GM12878 (cell line): Measurements from ENCODE around the gene ARL15. TPM values are rescaled to one million over a fixed set of nuclear protein-coding genes. Genes with fewer than 3 reads are reported as not detected.

Experiments used
- ATAC-seq: fragments of 200-7000 bp; cut with Tn5 transposase; 3 replicates; pipeline ENCODE4 v1.9.1; 2020; ENCODE audit warnings: mild to moderate bottlenecking, moderate library complexity
- BruUV-seq: library from RNA; stranded (reverse); fragments of 400-500 nt; replicated peaks from 2 replicates; lab custom pipeline; 2021; lab: Mats Ljungman, UMichigan
- CTCF ChIA-PET: fragments of 300-600 bp; sonication (Branson Sonifier 250); formaldehyde crosslinking; extraction: SDS; loops from one replicate; lab custom pipeline; 2021; ENCODE audit warnings: inconsistent platforms; lab: Yijun Ruan, JAX
- POLR2A ChIA-PET: fragments of 350-600 bp; formaldehyde crosslinking; extraction: SDS; loops from one replicate; lab custom pipeline; 2021; ENCODE audit warnings: inconsistent platforms; lab: Charles Lee
- RAD21 ChIA-PET: fragments of 300-600 bp; sonication (Branson Sonifier 250); formaldehyde crosslinking; loops from one replicate; lab custom pipeline; 2023; ENCODE audit warnings: antibody characterized with exemption; ENCODE audit not compliant: unreplicated experiment; lab: Charles Lee
- SMC1A ChIA-PET: fragments of 300-600 bp; sonication (Branson Sonifier 250); formaldehyde crosslinking; loops from one replicate; lab custom pipeline; 2023; ENCODE audit not compliant: unreplicated experiment, uncharacterized antibody; lab: Charles Lee
- DNase-seq: peaks from one replicate; pipeline ENCODE4 v3.0.0-alpha.2; 2011; ENCODE audit warnings: low read depth, low spot score
- FAIRE-seq: peaks from 3 replicates; lab custom pipeline; 2011; peaks lifted over from hg19 to GRCh38; lab: Jason Lieb, UNC
- H2AFZ ChIP-seq: 2 replicates; pipeline ENCODE4 v1.6.0; 2011; ENCODE audit warnings: low read depth, low read length, control low read depth; ENCODE audit not compliant: control insufficient read depth
- H3K27ac ChIP-seq: 2 replicates; pipeline ENCODE4 v1.5.1; 2011; ENCODE audit warnings: control low read depth; ENCODE audit not compliant: control insufficient read depth, insufficient read depth
- H3K27me3 ChIP-seq, 2 experiments: replicated peaks in 1 of 2; 2 replicates each; pipeline versions ENCODE4 v1.6.0 to v1.6.1; 2011; ENCODE audit warnings: low read length in 1 of 2; ENCODE audit not compliant: control insufficient read depth in 2 of 2, insufficient read depth in 2 of 2
- H3K36me3 ChIP-seq, 2 experiments: 2 replicates each; pipeline ENCODE4 v1.5.1; 2011; ENCODE audit warnings: low read length in 1 of 2; ENCODE audit not compliant: control insufficient read depth in 2 of 2, insufficient read depth in 2 of 2
- H3K4me1 ChIP-seq: 2 replicates; pipeline ENCODE4 v1.6.1; 2011; ENCODE audit warnings: mild to moderate bottlenecking, low read length, moderate library complexity, mixed read lengths; ENCODE audit not compliant: control insufficient read depth, insufficient read depth
- H3K4me2 ChIP-seq: 2 replicates; pipeline ENCODE4 v1.6.0; 2011; ENCODE audit warnings: control low read depth; ENCODE audit not compliant: control insufficient read depth, insufficient read depth
- H3K4me3 ChIP-seq: fragments of 200-600 bp; sonication (generic); 2 replicates; pipeline ENCODE4 v1.5.1; 2016
- H3K79me2 ChIP-seq: 2 replicates; pipeline ENCODE4 v1.6.0; 2011; ENCODE audit warnings: low read length; ENCODE audit not compliant: control insufficient read depth, insufficient read depth
- H3K9ac ChIP-seq: 2 replicates; pipeline ENCODE4 v1.8.0; 2011; ENCODE audit warnings: low read length, control low read depth, mixed read lengths; ENCODE audit not compliant: control insufficient read depth, insufficient read depth
- H3K9me3 ChIP-seq: replicated peaks from 3 replicates; pipeline ENCODE4 v1.5.1; 2011; ENCODE audit warnings: mild to moderate bottlenecking, low read length; ENCODE audit not compliant: control insufficient read depth, insufficient read depth
- H4K20me1 ChIP-seq: 2 replicates; pipeline ENCODE4 v1.6.0; 2011; ENCODE audit not compliant: control insufficient read depth, insufficient read depth
- ATF3 ChIP-seq: IDR thresholded peaks from 2 replicates; pipeline ENCODE4 v1.6.1; 2011; ENCODE audit warnings: low read depth, mild to moderate bottlenecking, low read length, moderate library complexity, borderline replicate concordance; ENCODE audit errors: extremely low read depth
- BCL11A ChIP-seq: IDR thresholded peaks from 2 replicates; pipeline ENCODE4 v1.6.1; 2011; ENCODE audit warnings: low read depth, low read length
- GABPA ChIP-seq: IDR thresholded peaks from 2 replicates; pipeline ENCODE4 v1.6.1; 2014; ENCODE audit warnings: antibody characterized with exemption, low read depth, mild to moderate bottlenecking, inconsistent platforms
- NFXL1 ChIP-seq: fragments of 450-650 bp; IDR thresholded peaks from 2 replicates; pipeline ENCODE4 v1.6.1; 2017; ENCODE audit warnings: antibody characterized with exemption, mild to moderate bottlenecking, borderline replicate concordance
- NR2C1 ChIP-seq: fragments of 450-650 bp; IDR thresholded peaks from 2 replicates; pipeline ENCODE4 v1.6.1; 2017; ENCODE audit warnings: antibody characterized with exemption, mild to moderate bottlenecking, moderate library complexity
- PKNOX1 ChIP-seq: fragments of 450-650 bp; IDR thresholded peaks from 2 replicates; pipeline ENCODE4 v1.6.1; 2016; ENCODE audit warnings: mild to moderate bottlenecking
- POLR2AphosphoS2 ChIP-seq: IDR thresholded peaks from 2 replicates; pipeline ENCODE4 v1.6.1; 2011; ENCODE audit warnings: low read depth, mild to moderate bottlenecking, low read length, improper control_type of control experiment, moderate library complexity
- RB1 ChIP-seq: fragments of 450-650 bp; formaldehyde crosslinking; IDR thresholded peaks from 2 replicates; pipeline ENCODE4 v1.6.1; 2017; ENCODE audit warnings: mild to moderate bottlenecking, borderline replicate concordance
- SIX5 ChIP-seq: IDR thresholded peaks from 2 replicates; pipeline ENCODE4 v1.6.1; 2011; ENCODE audit warnings: mild to moderate bottlenecking, low read depth, low read length, moderate library complexity; ENCODE audit not compliant: severe bottlenecking
- SMC3 ChIP-seq: IDR thresholded peaks from 2 replicates; pipeline ENCODE4 v1.6.1; 2011; ENCODE audit warnings: low read length, improper control_type of control experiment, borderline replicate concordance
- SREBF2 ChIP-seq: IDR thresholded peaks from 2 replicates; pipeline ENCODE4 v1.6.1; 2012; ENCODE audit warnings: mild to moderate bottlenecking, low read length
- SRF ChIP-seq, 2 experiments: IDR thresholded peaks; 2 replicates each; pipeline ENCODE4 v1.6.1; 2011; ENCODE audit warnings: low read depth in 2 of 2, low read length in 2 of 2, mild to moderate bottlenecking in 1 of 2, moderate library complexity in 1 of 2
- WGBS: methylation state at CpG from one replicate; pipeline ENCODE4 v1.1.6; 2016; ENCODE audit warnings: low lambda C conversion rate; ENCODE audit not compliant: insufficient replicate concordance, insufficient coverage; ENCODE audit errors: missing lambda C conversion rate; 5-methylcytosine and 5-hydroxymethylcytosine counted together
- in situ Hi-C: fragments of 300-500 bp; cut with MboI; formaldehyde crosslinking; loops from 9 replicates; pipeline ENCODE4 v1.14.3; 2018; ENCODE audit warnings: mixed read lengths
- intact Hi-C: fragments of 100-400 bp; cut with micrococcal nuclease; formaldehyde crosslinking; loops from one replicate; pipeline ENCODE4 v1.14.2; 2022; ENCODE audit not compliant: unreplicated experiment
- polyA plus RNA-seq, 11 experiments: library from polyadenylated mRNA; depleted of rRNA in 4 of 11; unstranded in 6 of 11; stranded (reverse) in 5 of 11; fragments of >200 nt; fragmentation: Nextera tagmentation in 4 of 11; fragmentation: Illumina TruSeq in 1 of 11; extraction: Ambion mirVana in 4 of 11; extraction: Trizol in 1 of 11; gene quantifications; 1 replicate in 1 of 11; 2 replicates in 10 of 11; pipeline versions ENCODE4 v1.2.1 to v1.2.3, GENCODE V29; 2011 to 2016; ENCODE audit warnings: inconsistent platforms in 2 of 11, missing spikeins in 2 of 11, low read depth in 1 of 11
- total RNA-seq, 4 experiments: library from RNA; depleted of rRNA in 3 of 4; stranded (reverse); fragments of >200 nt in 3 of 4; fragmentation: Illumina TruSeq in 1 of 4; extraction: Trizol in 1 of 4; gene quantifications; 2 replicates each; pipeline versions ENCODE4 v1.2.1 to v1.2.3, GENCODE V29; 2013 to 2021
- TF ChIP-seq, protein P1 (sequence below): fragments of 450-650 bp; IDR thresholded peaks from 2 replicates; pipeline ENCODE4 v1.6.1; 2017; ENCODE audit warnings: antibody characterized with exemption, mild to moderate bottlenecking, moderate library complexity
- TF ChIP-seq, protein P2 (sequence below): fragments of 450-650 bp; formaldehyde crosslinking; IDR thresholded peaks from 2 replicates; pipeline ENCODE4 v1.4.0; 2022; ENCODE audit warnings: mild to moderate bottlenecking, moderate library complexity

The ARL15 gene
- total and polyA plus RNA-seq, 10 of the 15 experiments (the other 5 are each of a cell fraction or from before 2014, with no cell fraction given), result 3.6 to 11.0 (median 7.7) TPM

DNA sequence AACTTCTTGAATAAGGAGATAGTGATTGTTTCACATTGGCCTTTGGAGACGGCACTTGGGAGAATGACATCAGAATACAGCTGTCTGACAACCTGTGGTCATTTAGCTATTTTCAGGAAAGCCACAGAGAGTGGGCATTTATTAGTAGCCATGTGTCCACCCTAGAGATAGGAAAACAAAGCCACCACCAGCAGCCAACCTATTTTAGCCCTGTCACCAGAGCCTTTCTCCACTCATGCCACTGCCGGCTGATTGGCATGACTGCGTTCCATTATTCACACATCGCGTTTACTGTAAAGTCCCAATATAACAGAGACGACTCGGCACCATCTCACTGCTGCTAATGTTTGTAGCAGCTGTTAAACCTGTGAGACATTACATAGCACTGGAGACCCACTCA, 419.9 kb downstream of the ARL15 start (continued):
- TF ChIP-seq PKNOX1 (no peak), BCL11A (no peak), SREBF2 (no peak), SIX5 (no peak)
- TF ChIP-seq, all 136 proteins: peak for 0

- intact Hi-C loops, result no loop called here
- DNase-seq, result no peak
- TF ChIP-seq NR2C1, result no peak
- TF ChIP-seq SRF (IDR thresholded peaks at IDR 0.05; ENCODE audit: low read depth in 2 of 2, low read length in 2 of 2), result no peak
- no peak for TF ChIP-seq SMC3
- no peak for TF ChIP-seq POLR2AphosphoS2
- TF ChIP-seq ATF3, result no peak
- no peak for TF ChIP-seq RB1
- TF ChIP-seq NFXL1, result no peak
- no peak for TF ChIP-seq GABPA
- TF ChIP-seq, protein P1, sequence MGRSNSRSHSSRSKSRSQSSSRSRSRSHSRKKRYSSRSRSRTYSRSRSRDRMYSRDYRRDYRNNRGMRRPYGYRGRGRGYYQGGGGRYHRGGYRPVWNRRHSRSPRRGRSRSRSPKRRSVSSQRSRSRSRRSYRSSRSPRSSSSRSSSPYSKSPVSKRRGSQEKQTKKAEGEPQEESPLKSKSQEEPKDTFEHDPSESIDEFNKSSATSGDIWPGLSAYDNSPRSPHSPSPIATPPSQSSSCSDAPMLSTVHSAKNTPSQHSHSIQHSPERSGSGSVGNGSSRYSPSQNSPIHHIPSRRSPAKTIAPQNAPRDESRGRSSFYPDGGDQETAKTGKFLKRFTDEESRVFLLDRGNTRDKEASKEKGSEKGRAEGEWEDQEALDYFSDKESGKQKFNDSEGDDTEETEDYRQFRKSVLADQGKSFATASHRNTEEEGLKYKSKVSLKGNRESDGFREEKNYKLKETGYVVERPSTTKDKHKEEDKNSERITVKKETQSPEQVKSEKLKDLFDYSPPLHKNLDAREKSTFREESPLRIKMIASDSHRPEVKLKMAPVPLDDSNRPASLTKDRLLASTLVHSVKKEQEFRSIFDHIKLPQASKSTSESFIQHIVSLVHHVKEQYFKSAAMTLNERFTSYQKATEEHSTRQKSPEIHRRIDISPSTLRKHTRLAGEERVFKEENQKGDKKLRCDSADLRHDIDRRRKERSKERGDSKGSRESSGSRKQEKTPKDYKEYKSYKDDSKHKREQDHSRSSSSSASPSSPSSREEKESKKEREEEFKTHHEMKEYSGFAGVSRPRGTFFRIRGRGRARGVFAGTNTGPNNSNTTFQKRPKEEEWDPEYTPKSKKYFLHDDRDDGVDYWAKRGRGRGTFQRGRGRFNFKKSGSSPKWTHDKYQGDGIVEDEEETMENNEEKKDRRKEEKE, result no peak
- TF ChIP-seq, protein P2, sequence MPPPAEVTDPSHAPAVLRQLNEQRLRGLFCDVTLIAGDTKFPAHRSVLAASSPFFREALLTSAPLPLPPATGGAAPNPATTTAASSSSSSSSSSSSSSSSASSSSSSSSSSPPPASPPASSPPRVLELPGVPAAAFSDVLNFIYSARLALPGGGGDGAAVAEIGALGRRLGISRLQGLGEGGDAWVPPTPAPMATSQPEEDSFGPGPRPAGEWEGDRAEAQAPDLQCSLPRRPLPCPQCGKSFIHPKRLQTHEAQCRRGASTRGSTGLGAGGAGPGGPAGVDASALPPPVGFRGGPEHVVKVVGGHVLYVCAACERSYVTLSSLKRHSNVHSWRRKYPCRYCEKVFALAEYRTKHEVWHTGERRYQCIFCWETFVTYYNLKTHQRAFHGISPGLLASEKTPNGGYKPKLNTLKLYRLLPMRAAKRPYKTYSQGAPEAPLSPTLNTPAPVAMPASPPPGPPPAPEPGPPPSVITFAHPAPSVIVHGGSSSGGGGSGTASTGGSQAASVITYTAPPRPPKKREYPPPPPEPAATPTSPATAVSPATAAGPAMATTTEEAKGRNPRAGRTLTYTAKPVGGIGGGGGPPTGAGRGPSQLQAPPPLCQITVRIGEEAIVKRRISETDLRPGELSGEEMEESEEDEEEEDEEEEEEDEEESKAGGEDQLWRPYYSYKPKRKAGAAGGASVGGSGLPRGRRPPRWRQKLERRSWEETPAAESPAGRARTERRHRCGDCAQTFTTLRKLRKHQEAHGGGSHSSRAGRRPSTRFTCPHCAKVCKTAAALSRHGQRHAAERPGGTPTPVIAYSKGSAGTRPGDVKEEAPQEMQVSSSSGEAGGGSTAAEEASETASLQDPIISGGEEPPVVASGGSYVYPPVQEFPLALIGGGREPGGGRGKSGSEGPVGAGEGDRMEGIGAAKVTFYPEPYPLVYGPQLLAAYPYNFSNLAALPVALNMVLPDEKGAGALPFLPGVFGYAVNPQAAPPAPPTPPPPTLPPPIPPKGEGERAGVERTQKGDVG (CRISPR knock-in tag), result no peak
These were observed 425.5 kb downstream of the ARL15 start for GRCh38 chr5:53884844-53885243.

More at GRCh38 chr5:53884844-53885243, 425.5 kb downstream of the ARL15 start:
- no peaks in the 10 kb centered on the region for H3K36me3 ChIP-seq
- WGBS, result 75% methylated on average over 2 of the region's 2 CpGs
- no peak overlapping the region for H3K9ac ChIP-seq
- H2AFZ ChIP-seq, result no peak overlapping the region
- no peak overlapping the region for H3K4me2 ChIP-seq
- no peaks in the 10 kb centered on the region for H3K27me3 ChIP-seq
- ATAC-seq (no peak), FAIRE-seq (no peak)
- H3K27ac ChIP-seq, result no peak overlapping the region
- no peak overlapping the region for H3K4me3 ChIP-seq
- SMC1A ChIA-PET, result no interaction called here
- in situ Hi-C loops, result no loop called here
- H3K9me3 ChIP-seq, result no peaks in the 10 kb centered on the region
- no peaks in the 10 kb centered on the region for H3K79me2 ChIP-seq
- CTCF ChIA-PET, result no interaction called here
- H4K20me1 ChIP-seq, result no peaks in the 10 kb centered on the region
- RAD21 ChIA-PET, result interaction anchor here (0.5 kb wide), 1 partner anchor 20 kb away, joined by 3 read pairs; no protein-coding TSS in a partner anchor
- POLR2A ChIA-PET, result no interaction called here
- BruUV-seq, result no TSS peak
- H3K4me1 ChIP-seq, result no peaks in the 10 kb centered on the region
